GM21737 (cell line): ENCODE measurements around the gene POLD1.
"Not testable (repeated sequence)": the region's sequence is repeated elsewhere in the genome, so short reads cannot be mapped to it uniquely, and the experiment has no call there.

ENCODE experiments used
- ATAC-seq: cut with Tn5 transposase; IDR thresholded peaks from one replicate; pipeline ENCODE4 v1.9.1; 2021; ENCODE audit warnings: mild to moderate bottlenecking, moderate library complexity; ENCODE audit not compliant: unreplicated experiment

The POLD1 gene

GRCh38 chr19:50390295-50390694 lies 6.1 kb downstream of the POLD1 start:
- not testable (repeated sequence) for ATAC-seq

DNA sequence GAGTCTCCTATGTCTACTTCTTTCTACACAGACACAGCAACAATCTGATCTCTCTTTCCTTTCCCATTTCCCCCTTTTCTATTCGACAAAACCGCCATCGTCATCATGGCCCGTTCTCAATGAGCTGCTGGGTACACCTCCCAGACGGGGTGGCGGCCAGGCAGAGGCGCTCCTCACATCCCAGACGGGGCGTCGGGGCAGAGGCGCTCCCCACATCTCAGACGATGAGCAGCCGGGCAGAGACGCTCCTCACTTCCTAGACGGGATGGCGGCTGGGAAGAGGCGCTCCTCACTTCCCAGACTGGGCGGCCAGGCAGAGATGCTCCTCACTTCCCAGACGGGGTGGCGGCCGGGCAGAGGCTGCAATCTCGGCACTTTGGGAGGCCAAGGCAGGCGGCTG lies 6.8 kb downstream of the POLD1 start:
- not testable (repeated sequence) for ATAC-seq

DNA sequence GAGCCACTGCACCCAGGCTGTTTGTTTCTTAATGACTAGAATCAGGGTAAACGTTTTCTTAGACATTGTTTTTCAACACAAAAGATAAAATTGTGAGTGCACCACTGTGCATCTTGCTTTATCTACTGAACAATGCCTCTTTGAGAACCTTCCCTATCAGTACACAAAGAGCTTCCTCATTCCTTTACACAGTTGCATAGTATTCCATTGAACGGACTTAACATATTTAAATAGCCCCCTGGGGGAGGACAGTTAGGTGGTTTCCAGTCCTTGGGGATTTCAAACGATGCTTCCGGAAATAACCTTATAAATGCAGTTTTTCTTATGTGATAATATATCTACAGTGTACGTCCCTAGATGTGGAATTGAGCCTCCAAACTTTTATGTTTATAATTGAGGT lies 8.6 kb downstream of the POLD1 start:
- no peak for ATAC-seq

- no peak for ATAC-seq
These were observed 9.4 kb downstream of the POLD1 start for GRCh38 chr19:50393589-50393988.

GRCh38 chr19:50394017-50394416 lies 9.9 kb downstream of the POLD1 start:
- ATAC-seq, result no peak

- no peak for ATAC-seq
These were observed 14.7 kb downstream of the POLD1 start for GRCh38 chr19:50398675-50399367.

DNA sequence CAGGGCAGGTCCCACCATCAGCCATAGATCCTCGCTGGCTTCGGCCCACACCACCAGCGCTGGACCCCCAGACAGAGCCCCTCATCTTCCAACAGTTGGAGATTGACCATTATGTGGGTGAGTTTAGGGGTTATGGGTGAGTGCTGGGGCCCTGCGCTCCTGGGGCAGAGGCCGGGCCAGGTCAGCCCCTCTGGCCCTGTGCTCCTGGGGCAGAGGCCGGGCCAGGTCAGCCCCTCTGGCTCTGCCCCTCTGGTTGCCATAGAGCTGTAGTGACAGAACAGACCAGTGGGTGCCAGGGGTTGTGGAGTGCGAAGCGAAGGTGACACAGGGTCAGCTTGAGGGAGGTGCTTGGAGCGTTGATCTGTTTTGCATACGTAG lies 15.2 kb downstream of the POLD1 start:
- no peak for ATAC-seq

- no peak for ATAC-seq
These were observed 17.7 kb downstream of the POLD1 start for GRCh38 chr19:50401605-50402450.

DNA sequence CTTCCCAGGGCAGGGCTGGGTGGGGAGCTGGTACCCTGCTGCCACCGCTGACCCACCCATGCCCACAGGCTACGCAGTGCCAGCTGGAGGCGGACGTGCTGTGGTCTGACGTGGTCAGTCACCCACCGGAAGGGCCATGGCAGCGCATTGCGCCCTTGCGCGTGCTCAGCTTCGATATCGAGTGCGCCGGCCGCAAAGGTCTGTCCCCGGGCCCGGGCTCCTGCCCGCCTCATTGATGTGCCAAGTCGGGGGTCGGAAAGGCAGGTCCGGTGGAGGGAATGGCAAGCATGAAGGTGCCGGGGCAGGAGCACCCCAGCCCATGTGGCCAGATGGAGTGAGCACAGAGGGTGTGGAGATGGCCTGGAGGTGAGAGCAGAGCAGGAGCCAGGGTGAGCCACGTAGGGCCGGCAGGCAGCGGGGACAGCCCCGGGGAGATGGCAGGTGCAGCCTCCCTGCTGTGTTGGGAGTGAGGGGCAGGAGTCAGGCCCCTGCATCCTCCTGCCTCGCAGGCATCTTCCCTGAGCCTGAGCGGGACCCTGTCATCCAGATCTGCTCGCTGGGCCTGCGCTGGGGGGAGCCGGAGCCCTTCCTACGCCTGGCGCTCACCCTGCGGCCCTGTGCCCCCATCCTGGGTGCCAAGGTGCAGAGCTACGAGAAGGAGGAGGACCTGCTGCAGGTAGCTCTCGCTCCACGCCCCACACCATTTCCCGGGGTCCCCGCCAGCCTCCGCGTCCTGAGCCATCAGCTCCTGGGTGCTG lies 18.6 kb downstream of the POLD1 start:
- ATAC-seq, result no peak

DNA sequence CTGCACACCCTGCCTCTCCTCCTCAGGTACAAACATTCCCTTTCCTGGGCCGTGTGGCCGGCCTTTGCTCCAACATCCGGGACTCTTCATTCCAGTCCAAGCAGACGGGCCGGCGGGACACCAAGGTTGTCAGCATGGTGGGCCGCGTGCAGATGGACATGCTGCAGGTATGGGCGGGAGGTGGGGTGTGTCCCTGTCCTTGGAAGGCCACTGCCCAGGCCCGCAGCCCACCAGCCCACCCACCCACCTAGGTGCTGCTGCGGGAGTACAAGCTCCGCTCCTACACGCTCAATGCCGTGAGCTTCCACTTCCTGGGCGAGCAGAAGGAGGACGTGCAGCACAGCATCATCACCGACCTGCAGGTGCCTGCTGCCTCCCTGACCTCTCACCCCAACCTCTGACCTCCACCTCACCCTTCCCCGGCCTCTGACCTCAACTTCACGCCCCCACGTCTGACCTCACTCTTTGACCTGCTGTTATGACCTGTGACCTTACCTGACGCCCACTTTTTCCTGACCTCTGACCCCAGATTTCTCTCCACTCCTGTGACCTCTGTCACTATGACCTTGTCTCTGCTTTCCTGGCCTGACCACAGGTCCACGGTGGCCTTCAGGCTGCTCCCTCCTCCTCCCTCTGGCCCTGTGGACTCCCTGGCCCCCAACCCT lies 22.1 kb downstream of the POLD1 start:
- no peak for ATAC-seq

- no peak for ATAC-seq
These were observed 22.7 kb downstream of the POLD1 start for GRCh38 chr19:50406829-50407228.

DNA sequence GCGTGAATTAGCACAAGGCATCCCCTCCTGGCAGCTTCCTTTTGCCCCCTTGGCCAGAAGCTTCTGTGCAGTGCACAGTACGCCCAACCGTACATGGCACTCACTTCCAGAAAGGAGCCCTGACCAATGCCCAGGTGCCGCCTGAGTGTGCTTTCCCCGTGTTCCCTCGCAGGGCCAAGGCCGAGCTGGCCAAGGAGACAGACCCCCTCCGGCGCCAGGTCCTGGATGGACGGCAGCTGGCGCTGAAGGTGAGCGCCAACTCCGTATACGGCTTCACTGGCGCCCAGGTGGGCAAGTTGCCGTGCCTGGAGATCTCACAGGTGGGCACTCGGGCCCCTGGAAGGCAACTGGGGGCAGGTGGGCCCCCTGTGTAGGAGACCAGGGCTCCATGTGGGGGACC lies 25.2 kb downstream of the POLD1 start:
- no peak for ATAC-seq

DNA sequence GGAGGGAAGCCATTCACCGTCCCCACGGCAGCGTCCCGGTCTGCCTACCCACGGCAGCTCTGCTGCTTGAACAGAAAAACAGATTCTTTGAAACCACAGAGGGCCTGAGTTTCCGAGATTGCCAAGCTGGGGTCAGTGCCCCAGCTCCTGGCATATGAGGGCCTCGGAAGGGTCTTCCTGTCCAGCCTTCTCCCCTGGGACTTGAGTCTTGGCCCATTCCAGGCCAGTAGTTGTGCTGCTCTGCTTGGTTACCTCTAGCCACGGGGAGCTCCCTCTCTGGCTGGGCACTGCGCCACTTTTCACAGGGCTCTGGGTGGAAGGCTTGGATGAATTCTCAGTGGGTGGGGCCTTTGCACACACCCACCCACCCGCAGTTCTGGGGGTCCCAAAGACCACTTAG lies 26.0 kb downstream of the POLD1 start:
- no peak for ATAC-seq

DNA sequence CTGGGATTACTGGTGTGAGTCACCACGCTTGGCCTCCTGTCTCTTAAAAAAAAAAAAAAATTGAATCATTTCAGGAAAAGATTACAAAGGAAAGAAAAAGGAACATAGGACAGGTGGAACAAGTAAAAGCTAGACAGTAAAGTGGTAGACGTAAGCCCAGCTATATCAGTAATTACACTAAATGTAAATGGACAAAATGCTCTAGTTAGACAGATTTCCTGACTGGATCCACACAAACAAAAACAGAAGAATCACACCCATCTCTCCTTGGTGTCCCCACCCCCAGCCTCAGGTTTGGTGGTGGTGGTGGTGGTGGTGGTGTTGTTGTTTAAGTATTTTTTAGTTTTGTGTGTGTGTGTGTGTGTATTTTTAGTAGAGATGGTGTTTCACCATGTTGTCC lies 28.3 kb downstream of the POLD1 start:
- ATAC-seq, result no peak

- no peak for ATAC-seq
These were observed 28.9 kb downstream of the POLD1 start for GRCh38 chr19:50413096-50413495.

DNA sequence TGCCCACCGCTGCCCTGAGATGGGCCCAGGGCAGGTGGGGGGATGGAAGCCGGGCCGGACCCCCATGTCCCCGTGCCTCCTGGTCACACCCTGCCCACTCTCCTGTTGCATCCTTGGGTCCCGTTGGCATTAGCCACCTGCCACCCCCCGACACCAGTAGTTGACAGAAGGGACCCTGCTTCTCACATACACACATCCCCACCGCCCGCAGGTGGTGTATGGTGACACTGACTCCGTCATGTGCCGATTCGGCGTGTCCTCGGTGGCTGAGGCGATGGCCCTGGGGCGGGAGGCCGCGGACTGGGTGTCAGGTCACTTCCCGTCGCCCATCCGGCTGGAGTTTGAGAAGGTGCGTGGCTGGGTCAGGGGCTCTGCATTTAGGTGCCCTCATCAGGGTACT lies 29.4 kb downstream of the POLD1 start:
- ATAC-seq, result no peak

DNA sequence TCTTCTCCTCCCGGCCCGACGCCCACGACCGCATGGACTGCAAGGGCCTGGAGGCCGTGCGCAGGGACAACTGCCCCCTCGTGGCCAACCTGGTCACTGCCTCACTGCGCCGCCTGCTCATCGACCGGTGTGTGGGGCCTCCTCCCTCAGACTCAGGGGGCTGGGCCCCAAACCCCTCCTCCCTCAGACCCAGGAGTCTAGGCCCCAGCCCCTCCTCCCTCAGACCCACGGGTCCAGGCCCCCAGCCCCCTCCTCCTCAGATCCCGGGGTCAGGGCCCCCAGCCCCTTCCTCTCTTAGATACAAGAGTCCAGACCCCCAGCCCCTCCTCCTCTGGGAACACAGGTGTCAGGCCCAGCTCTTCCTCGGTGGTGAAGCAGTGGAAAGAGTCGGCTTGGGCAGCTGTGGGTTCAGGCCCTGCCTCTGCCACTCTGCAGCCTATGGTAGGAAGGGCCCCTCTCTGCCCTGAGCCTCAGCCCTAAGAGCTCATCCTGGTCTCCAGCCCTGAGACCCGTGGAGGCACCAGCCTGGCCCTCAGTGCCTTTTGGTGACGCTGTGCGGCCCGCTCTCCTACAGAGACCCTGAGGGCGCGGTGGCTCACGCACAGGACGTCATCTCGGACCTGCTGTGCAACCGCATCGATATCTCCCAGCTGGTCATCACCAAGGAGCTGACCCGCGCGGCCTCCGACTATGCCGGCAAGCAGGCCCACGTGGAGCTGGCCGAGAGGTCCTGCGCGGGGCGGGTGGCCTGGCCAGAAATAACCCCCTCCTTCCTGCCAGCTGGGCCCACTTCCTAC lies 30.9 kb downstream of the POLD1 start:
- peak; percentile 5 for ATAC-seq

DNA sequence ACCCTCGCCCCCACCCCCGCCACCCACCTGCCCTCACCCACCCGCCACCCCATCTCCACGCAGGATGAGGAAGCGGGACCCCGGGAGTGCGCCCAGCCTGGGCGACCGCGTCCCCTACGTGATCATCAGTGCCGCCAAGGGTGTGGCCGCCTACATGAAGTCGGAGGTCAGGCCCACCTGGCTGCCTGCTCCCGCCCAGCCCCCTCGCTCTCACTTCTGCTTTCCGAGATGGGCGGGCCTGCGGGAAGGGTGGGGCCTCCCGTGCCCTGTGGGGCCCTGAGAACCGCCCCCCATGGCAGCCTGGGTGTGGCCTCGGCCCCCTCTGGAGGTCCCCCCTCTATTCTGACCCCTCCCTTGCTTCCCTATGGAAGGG lies 31.5 kb downstream of the POLD1 start:
- peak; percentile 49 for ATAC-seq

DNA sequence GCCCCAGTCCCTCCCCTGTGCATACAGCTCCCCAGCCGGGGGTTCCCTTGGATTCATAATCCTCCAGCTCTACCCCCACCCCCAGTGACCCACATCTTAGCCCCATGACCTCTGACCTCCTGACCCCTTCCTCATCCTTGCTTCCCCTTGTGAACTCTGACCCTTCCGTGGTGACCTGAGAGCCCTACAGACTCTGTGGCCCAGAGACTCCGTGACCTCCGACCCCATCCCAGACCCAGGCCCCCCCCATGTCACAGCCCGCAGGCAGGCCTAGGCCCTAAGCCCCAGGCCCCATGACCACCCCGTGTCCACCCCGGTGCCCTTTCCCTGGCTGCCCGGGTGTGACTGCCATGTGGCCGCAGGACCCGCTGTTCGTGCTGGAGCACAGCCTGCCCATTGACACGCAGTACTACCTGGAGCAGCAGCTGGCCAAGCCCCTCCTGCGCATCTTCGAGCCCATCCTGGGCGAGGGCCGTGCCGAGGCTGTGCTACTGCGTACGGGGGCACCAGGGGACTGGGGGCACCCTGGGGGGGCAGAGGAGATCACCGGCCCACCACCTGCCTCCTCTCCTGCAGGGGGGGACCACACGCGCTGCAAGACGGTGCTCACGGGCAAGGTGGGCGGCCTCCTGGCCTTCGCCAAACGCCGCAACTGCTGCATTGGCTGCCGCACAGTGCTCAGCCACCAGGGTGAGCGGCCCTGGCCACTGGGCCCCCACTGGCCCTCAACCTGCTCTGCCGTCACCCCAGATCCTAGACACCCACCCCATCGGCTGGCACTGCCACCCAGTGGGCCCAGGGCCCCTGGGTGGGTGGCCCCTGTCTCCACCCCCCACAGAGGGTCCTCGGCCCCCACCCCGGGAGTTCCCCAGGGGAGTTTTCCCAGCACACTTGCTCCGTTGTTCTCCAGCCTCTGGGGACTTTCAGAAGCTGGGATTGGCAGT lies 32.2 kb downstream of the POLD1 start:
- no peak for ATAC-seq
